Measurements from ENCODE around the gene ANO7. TPM values are rescaled to one million over a fixed set of nuclear protein-coding genes. Genes with fewer than 3 reads are reported as not detected.

ANO7 gene
- total RNA-seq, result 0.79 TPM

- no peak for DNase-seq
Measured at GRCh38 chr2:241188361-241189092, at the start of gene ANO7. ANO7 (plus strand) TSS chr2:241188677; CDS start chr2:241190064, 1,387 bp downstream.

GRCh38 chr2:241139531-241140444 lies 48.7 kb upstream of the ANO7 start:
- no peak for DNase-seq

- no peak for DNase-seq
Measured at GRCh38 chr2:241140445-241140840, 48.0 kb upstream of the ANO7 start.

- no peak for DNase-seq
Measured at GRCh38 chr2:241141214-241141770, 47.2 kb upstream of the ANO7 start.

GRCh38 chr2:241142063-241142462 lies 46.4 kb upstream of the ANO7 start:
- DNase-seq, result no peak

GRCh38 chr2:241142593-241142992 lies 45.9 kb upstream of the ANO7 start:
- DNase-seq, result no peak

GRCh38 chr2:241146286-241146685 lies 42.2 kb upstream of the ANO7 start:
- DNase-seq, result no peak

GRCh38 chr2:241147336-241147735 lies 41.1 kb upstream of the ANO7 start:
- DNase-seq, result no peak

- DNase-seq, result no peak
Measured at GRCh38 chr2:241148239-241148638, 40.2 kb upstream of the ANO7 start.

- DNase-seq, result peak; percentile 93
Measured at GRCh38 chr2:241148891-241149674, 39.4 kb upstream of the ANO7 start, which contains the start of gene PASK. PASK (minus strand) TSS chr2:241149472; CDS start chr2:241143032, 6,440 bp downstream.

GRCh38 chr2:241149675-241149924 lies 38.9 kb upstream of the ANO7 start:
- no peak for DNase-seq

- DNase-seq, result peak; percentile 94
Measured at GRCh38 chr2:241149925-241150659, 38.4 kb upstream of the ANO7 start, which contains the start of gene PPP1R7. PPP1R7 (plus strand) TSS chr2:241150467; CDS start chr2:241150496, 29 bp downstream.

GRCh38 chr2:241150660-241151530 lies 37.6 kb upstream of the ANO7 start:
- no peak for DNase-seq

GRCh38 chr2:241151934-241152660 lies 36.4 kb upstream of the ANO7 start:
- DNase-seq, result no peak

GRCh38 chr2:241153616-241154015 lies 34.9 kb upstream of the ANO7 start:
- no peak for DNase-seq

- DNase-seq, result no peak
Measured at GRCh38 chr2:241154915-241155314, 33.6 kb upstream of the ANO7 start.

GRCh38 chr2:241155936-241156335 lies 32.5 kb upstream of the ANO7 start:
- DNase-seq, result no peak

- no peak for DNase-seq
Measured at GRCh38 chr2:241156971-241157441, 31.5 kb upstream of the ANO7 start.

- no peak for DNase-seq
Measured at GRCh38 chr2:241157841-241158545, 30.5 kb upstream of the ANO7 start.
